Measurements from ENCODE around the gene GALNT18.

The GALNT18 gene

GRCh38 chr11:11621573-11622339, at the start of gene GALNT18:
Gene GALNT18 (minus strand): TSS chr11:11622005.
- in situ Hi-C loops (cut with MboI; ENCODE audit: low sequenced_read_pairs) = no loop called here

GRCh38 chr11:11670574-11670973, 48.8 kb upstream of the GALNT18 start:
- in situ Hi-C loops (cut with MboI; ENCODE audit: low sequenced_read_pairs) = no loop called here

- in situ Hi-C loops (cut with MboI; ENCODE audit: low sequenced_read_pairs) = no loop called here
Measured at GRCh38 chr11:11669233-11669846, 47.5 kb upstream of the GALNT18 start.

GRCh38 chr11:11668781-11669180, 47.0 kb upstream of the GALNT18 start:
- in situ Hi-C loops (cut with MboI; ENCODE audit: low sequenced_read_pairs) = no loop called here

GRCh38 chr11:11668274-11668673, 46.5 kb upstream of the GALNT18 start:
- in situ Hi-C loops (cut with MboI; ENCODE audit: low sequenced_read_pairs) = no loop called here

- in situ Hi-C loops (cut with MboI; ENCODE audit: low sequenced_read_pairs) = no loop called here
Measured at GRCh38 chr11:11667056-11667455, 45.3 kb upstream of the GALNT18 start.

GRCh38 chr11:11665407-11665806, 43.6 kb upstream of the GALNT18 start:
- in situ Hi-C loops (cut with MboI; ENCODE audit: low sequenced_read_pairs) = no loop called here

- in situ Hi-C loops (cut with MboI; ENCODE audit: low sequenced_read_pairs) = no loop called here
Measured at GRCh38 chr11:11663907-11664306, 42.1 kb upstream of the GALNT18 start.

- in situ Hi-C loops (cut with MboI; ENCODE audit: low sequenced_read_pairs) = no loop called here
Measured at GRCh38 chr11:11662578-11662977, 40.8 kb upstream of the GALNT18 start.

GRCh38 chr11:11661326-11662040, 39.7 kb upstream of the GALNT18 start:
- in situ Hi-C loops (cut with MboI; ENCODE audit: low sequenced_read_pairs) = no loop called here

GRCh38 chr11:11660363-11660740, 38.5 kb upstream of the GALNT18 start:
- in situ Hi-C loops (cut with MboI; ENCODE audit: low sequenced_read_pairs) = no loop called here

GRCh38 chr11:11659567-11660362, 38.0 kb upstream of the GALNT18 start:
- in situ Hi-C loops (cut with MboI; ENCODE audit: low sequenced_read_pairs) = no loop called here

- in situ Hi-C loops (cut with MboI; ENCODE audit: low sequenced_read_pairs) = no loop called here
Measured at GRCh38 chr11:11657218-11657955, 35.6 kb upstream of the GALNT18 start.

GRCh38 chr11:11641581-11641980, 19.8 kb upstream of the GALNT18 start:
- in situ Hi-C loops (cut with MboI; ENCODE audit: low sequenced_read_pairs) = no loop called here

GRCh38 chr11:11640996-11641395, 19.2 kb upstream of the GALNT18 start:
- in situ Hi-C loops (cut with MboI; ENCODE audit: low sequenced_read_pairs) = no loop called here

GRCh38 chr11:11640152-11640551, 18.3 kb upstream of the GALNT18 start:
- in situ Hi-C loops (cut with MboI; ENCODE audit: low sequenced_read_pairs) = no loop called here

- in situ Hi-C loops (cut with MboI; ENCODE audit: low sequenced_read_pairs) = no loop called here
Measured at GRCh38 chr11:11636671-11637070, 14.9 kb upstream of the GALNT18 start.

- in situ Hi-C loops (cut with MboI; ENCODE audit: low sequenced_read_pairs) = no loop called here
Measured at GRCh38 chr11:11635443-11635842, 13.6 kb upstream of the GALNT18 start.

- in situ Hi-C loops (cut with MboI; ENCODE audit: low sequenced_read_pairs) = no loop called here
Measured at GRCh38 chr11:11629368-11629767, 7.6 kb upstream of the GALNT18 start.

GRCh38 chr11:11628651-11629050, 6.8 kb upstream of the GALNT18 start:
- in situ Hi-C loops (cut with MboI; ENCODE audit: low sequenced_read_pairs) = no loop called here
